ENCODE measurements around the gene ATP8A1. TPM values are rescaled to one million over a fixed set of nuclear protein-coding genes. Genes with fewer than 3 reads are reported as not detected.

Gene ATP8A1
- total RNA-seq, 1 donor from 2014 or later, result 14.0 TPM

DNA sequence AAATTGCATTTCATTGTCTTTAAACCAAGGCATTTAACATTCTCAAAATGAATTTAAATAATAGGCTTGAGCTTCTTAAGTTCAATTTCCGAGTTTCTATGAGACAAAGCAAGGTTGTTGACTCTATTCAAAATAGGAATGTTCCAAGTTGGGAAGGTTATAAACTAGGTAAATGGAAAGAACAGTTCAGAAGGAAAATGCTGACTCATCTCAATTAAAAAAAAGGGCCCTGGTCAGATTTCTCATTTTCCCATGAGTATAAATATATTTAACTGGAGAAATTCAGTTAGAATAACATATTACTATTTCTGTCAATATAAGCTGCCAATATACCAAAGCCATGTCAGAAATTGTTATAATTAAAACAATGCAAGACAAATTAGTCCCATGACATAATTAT lies 113.8 kb downstream of the ATP8A1 start:
- no peak for ATAC-seq
- no peak for DNase-seq
- intact Hi-C loops (cut with micrococcal nuclease), result no loop called here

DNA sequence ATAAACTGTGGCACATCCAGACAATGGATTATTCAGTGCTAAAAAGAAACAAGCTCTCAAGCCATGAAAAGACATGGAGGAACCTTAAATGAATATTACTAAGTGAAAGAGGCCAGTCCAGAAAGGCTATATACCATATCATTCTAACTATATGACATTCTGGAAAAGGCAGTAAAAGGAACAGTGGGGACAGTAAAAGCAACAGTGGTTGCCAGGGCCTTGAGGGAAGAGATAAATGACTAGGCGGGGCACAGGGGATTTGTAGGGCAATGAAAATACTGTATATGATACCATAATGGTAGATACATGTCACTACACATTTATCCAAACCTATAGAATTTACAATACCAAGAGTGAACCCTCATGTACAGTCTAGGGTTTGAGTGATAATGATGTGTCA lies 115.3 kb downstream of the ATP8A1 start:
- intact Hi-C loops (cut with micrococcal nuclease), result no loop called here
- no peak for ATAC-seq

DNA sequence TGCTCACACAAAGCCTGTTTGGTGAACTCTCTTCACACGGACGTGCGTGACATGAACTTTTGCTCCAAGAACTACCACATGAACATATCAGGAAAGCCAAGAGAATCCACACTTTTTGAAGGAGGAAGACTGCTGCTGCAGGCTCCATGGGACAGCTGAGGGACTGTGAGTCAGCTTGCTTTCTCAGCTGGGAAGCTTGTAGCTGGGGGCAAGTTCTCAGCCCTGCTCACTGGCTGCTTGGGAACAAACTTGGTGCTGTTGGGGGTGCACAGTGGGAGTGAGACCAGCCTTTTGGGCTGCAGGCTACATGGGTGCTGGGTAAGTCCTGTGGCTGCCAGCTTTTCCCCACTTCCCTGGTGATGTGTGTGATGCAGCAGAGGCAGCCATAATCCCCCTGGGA lies 123.9 kb downstream of the ATP8A1 start:
- ATAC-seq, result no peak
- intact Hi-C loops (cut with micrococcal nuclease), result no loop called here
- DNase-seq, result no peak

More for the DNA sequence above, 115.3 kb downstream of the ATP8A1 start:
- DNase-seq, result no peak

DNA sequence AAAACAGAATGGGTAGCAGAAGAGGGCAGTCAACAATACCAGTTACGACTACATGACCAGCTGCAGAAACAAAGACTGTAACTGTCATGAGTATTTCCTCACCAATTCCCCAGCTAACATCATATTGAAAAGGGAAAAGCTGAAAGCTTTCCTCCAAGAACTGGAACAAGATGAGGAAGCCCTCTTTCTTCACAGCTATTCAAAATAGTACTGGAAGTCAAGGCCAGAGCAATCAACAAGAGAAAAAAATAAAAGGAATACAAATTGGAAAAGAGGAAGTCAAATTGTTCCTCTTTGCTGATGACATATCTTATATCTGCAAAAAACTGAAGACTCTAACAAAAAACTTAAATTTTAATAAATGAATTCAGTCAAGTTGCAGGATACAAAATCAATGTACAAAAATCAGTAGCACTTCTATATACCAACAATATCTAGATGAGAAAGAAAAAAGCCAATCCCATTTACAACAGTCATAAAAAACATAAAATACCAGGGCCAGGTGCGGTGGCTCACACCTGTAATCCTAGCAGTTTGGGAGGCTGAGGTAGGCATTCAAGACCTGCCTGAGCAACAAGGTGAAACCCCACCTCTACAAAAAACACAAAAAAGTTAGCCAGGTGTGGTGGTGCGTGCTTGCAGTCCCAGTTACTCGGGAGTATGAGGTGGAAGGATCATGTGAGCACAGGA lies 125.4 kb downstream of the ATP8A1 start:
- DNase-seq (no peak), ATAC-seq (no peak)
- intact Hi-C loops (cut with micrococcal nuclease), result no loop called here

DNA sequence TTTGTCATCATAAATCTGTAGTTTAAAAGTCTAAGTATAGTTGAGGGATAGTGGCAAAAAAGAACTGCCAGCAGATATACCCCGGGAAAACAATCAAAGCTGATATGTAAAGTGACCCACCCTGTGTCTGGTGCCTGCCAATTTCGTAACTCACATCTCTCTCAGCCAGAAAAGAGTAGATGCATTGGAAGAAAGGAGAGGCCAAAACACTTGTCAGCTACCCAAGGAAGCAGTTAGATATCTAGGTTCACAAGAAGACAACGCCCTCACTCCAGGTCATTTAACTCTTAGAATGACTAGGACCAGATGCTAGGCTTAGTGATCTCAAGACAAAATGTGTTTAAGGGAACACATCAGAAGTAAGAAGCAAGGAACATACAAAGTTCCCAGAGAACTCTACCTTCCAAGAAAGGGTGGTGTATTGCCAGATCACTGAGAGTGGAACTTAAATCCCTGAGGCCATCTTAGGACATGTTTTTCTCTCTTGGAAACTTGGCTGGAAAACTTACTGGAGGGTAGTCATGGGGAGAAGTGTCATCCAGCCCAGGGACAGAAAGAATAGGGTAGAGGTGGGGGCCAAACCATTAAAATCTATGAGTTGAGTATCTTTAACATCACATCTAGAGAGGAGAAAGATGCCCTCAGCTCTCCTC lies 133.7 kb downstream of the ATP8A1 start:
- ATAC-seq, result peak; percentile 86
- intact Hi-C loops (cut with micrococcal nuclease), result no loop called here
- DNase-seq, result no peak

DNA sequence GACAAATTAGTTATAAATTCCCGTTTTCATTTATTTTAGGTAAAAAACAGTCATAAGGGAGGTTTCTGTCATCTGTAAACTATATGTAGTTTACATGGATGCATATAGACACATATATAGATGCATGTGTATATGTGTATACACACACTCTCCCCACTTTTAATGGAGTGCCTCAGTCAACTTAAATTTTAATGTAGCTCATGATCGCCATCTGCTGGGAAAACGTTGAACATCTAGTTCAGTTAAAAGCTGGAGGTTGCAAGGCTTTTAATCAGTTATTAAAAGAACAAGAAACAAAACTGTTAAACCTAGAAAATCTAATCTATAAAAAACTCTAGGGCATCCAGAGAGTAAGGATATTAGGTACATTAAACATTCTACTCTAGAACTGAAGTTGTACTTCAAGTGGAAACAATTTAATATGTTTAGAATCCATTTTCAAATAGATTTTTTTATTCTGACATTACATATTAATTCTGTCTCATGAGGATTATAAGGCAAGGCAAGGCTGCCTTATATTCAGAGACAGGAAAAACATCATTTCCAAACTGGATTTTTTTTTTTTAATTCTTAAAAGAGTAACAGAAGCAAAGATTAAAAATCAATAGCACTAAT lies 137.0 kb downstream of the ATP8A1 start:
- no peak for DNase-seq
- ATAC-seq, result peak; percentile 41
- intact Hi-C loops (cut with micrococcal nuclease), result loop anchor here (5.0 kb wide), 2 partner anchors 148 to 238 kb away; no protein-coding TSS in a partner anchor

DNA sequence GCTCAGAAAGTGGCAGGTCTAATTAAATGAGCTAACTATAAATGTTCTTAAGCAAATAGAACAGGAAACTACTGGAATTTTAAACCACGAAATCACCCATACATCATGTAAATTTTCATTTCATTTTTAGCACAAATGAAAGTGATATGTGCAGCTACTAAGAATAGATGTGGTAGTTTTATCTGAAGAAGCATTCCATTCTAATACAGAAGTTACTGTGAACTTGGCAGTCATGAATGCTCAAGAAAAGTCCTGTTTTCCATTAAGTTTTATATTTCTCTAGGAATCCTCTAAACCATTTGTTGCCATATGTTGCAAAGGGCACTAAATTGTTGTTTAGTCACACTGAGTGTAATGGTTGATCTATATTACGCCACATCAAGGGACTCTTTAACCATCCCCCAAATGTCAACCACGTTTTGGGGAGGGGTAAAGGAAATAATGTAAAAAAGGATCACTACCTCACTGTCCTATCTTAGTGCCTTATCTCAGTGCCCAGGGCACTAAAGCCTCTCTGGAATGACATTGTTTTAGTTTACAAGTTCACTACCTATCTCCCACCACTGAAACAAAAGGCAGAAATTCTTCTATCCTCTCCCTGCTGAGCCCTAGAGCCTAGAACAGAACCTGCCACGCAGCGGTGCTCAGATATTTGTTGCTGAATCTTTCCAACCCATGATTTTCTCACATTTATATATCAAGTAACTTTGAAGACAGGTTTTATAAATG lies 141.6 kb downstream of the ATP8A1 start:
- ATAC-seq, result no peak
- intact Hi-C loops (cut with micrococcal nuclease), result loop anchor here (5.0 kb wide), 2 partner anchors 143 to 233 kb away; no protein-coding TSS in a partner anchor

DNA sequence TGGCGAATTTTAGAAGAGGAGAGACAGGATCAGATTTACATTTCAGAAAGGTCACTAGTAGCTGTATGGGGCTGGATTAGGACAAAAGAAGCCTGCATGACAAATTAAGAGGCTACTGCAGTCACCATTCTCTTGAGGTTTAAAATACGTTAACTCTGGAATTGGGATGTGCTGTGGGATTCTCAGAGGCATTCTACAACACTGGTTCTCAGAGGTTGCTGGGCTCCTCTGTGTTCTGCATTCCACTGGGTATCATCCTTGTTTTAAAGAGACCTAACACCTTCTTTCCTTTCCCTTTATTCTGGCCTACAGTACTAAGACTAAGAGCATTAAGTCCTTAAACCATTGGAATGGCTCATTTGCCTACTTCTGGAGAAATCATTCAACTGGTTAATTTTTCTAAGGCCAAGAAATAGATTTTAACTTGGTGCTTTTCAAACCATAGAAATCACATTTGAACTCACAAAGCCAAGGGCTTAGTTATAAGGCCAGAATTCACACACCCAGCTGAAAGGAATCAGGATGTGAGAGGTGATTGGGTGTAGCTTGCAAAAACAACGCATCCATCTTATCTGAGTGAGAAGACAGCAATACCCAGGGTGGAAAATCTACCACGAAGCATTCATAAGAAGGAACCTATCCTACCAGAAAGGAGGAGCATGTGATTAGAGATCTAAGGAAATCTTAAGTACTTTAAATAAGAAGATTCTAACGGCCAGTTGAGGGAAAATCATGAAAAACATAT lies 143.0 kb downstream of the ATP8A1 start:
- DNase-seq (no peak), ATAC-seq (no peak)
- intact Hi-C loops (cut with micrococcal nuclease), result no loop called here

More for the DNA sequence above, 141.6 kb downstream of the ATP8A1 start:
- DNase-seq, result no peak

DNA sequence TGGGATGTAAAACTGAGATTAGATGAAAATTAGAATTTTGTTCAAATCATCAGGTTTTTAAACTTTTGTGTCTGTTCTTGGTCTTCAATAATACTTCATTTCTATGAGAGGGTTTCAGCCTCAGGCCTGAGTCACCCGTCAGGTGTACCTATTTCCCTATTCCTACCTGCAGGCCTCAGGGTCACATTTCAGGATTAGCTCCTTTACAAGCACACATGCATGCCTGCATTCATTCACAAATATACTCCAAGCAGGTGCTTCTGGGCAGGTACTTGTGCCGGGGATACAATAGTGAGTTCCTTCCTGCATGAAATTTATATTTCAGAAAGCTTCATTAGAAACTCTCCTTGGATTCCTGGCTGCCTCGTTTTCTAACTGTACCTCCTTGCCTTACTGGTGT lies 144.7 kb downstream of the ATP8A1 start:
- DNase-seq (no peak), ATAC-seq (no peak)
- intact Hi-C loops (cut with micrococcal nuclease), result no loop called here

DNA sequence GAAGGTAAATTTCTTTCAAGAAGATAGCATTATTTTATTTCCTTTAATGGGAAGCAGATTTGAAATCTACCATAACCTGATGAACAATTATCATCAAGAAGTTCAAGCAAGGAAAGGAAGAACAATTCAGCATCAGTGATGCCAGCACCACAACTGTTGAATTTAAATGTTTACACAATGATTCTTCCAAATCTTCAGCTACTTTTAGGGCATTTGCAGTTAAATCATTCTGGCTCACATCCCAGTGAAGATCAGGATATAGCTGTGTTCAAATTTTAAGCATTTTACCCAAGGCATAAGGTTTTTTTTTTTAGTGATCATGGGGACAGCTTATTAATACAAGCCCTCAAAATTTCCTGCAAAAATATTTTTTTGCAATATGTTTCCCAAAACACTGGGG lies 146.7 kb downstream of the ATP8A1 start:
- DNase-seq (no peak), ATAC-seq (no peak)
- intact Hi-C loops (cut with micrococcal nuclease), result no loop called here

DNA sequence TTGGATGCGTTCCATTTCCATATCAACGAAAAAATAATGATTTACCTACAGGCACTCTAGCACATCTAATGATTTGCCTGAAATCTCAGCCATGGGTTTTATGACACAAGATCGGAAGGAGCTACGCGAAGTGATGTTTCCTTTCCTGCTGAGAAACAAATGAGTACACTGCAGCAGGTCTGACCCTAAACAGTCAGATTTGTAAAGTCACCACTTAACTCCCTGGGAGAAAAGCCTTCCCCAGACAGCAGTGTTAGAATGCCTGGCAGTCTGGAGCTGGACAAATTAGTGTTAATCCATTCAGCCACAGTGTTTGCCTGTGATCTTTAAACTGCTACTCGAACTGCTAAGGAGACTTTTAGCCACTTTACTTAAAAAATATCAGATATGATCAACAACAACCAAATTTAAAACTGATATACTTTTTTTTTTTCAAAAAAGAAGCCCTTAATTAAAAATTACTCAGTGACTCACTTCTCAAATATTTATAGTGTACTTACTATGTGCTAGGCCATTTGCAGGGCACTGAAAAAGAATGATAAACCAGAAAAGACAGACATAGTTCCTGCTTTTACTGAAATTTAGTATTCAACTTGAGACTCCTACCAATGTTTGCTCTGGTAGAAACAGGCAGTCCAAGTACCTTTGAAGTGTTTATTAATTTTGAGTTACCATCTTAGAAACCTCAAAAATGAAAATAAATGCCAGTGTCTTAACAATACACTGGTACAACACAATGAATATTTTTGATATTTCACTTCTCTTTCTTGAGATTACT lies 155.1 kb downstream of the ATP8A1 start:
- intact Hi-C loops (cut with micrococcal nuclease), result no loop called here
- DNase-seq, result no peak
- no peak for ATAC-seq

DNA sequence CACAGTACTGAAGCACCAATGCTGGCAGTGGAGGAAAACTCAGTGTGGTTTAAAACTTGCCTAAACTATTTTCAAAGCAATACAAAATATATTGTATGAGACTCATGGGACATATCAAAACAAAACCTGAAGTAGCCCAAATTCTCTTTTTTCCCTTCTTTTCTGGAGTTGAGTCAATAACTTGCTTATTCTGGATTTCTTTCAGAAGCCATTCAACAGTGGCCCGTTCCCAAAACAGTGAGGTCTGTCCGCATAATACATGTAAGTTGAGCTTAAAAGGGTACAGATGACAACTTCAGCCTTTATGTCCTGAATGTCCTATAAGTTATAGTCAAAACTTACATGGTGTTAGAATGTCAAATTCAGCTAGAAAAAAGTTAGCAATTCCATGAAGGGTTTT lies 158.9 kb downstream of the ATP8A1 start:
- intact Hi-C loops (cut with micrococcal nuclease), result no loop called here
- ATAC-seq (no peak), DNase-seq (no peak)

DNA sequence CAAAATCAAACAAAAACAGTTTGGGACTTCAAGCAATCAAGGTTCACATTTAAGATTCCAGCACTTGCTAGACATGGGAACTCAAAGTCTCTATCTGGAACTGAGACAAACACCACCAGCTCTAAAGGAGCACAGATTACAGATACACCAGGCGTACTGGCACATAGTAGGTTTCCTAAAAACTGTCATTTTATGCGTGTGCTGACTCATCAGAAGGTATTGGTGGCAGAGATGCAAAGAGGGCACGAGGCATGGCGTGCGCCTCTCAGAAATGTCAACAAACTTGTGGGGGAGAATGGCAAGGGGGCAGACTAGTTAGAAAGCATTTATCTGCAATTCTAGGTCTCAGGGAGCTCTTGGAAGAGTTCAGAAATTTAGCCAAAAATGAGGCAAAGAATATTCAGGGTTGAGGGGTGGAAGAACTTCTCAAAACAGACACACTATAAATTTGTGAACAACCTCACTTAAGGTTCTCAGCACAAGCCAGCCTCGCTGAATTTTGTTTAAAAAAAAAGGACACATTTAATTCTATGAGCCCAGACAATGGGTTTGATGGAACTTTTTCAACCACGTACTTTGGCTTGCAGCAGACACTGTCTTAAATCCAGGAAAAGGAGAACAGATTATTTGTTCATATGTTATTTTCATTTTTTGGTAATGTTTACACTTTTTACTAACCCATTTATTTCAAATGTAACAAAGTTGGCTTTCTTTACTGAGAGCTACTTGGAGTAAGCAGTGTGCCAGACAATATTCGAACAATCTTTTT lies 159.6 kb downstream of the ATP8A1 start:
- ATAC-seq, result no peak
- no peak for DNase-seq
- intact Hi-C loops (cut with micrococcal nuclease), result no loop called here

DNA sequence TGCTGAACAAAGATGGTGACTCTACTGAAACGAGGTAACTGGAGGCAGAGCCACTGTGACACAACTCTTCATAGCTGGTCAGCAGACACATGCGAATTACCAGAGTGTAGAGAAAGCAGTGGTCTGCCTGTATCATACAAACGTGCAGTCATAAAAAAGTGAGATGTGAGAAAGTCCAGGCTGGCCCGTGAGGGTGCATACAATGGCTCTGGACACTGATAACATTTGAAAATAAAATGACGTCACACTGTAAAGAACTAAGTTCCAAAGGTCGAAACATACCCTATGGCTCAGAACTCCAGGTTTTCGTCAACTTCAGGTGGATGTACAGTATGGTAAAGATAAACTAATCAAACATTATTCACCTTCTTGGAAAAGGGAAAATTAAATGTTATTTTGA lies 163.9 kb downstream of the ATP8A1 start:
- ATAC-seq (no peak), DNase-seq (no peak)
- intact Hi-C loops (cut with micrococcal nuclease), result no loop called here

DNA sequence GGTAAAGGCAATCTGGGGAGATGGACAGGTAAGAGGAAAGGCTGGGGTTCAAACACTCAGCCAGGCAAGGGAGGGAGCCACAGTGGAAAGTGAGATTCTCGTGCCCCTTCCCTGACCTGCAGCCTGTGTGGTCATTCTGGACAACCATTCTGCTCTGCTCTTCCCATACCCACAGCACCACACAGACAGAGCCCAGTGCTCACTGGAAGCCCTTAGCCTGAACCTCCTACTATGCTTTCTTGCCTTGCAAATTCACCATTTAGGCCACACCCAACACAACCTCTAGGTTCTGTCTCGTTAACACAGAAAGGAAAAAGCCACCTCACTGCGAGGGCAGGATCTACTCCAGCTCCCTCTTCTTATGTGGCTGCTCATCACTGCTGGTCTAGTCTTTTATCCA lies 166.9 kb downstream of the ATP8A1 start:
- DNase-seq (no peak), ATAC-seq (no peak)
- intact Hi-C loops (cut with micrococcal nuclease), result no loop called here

DNA sequence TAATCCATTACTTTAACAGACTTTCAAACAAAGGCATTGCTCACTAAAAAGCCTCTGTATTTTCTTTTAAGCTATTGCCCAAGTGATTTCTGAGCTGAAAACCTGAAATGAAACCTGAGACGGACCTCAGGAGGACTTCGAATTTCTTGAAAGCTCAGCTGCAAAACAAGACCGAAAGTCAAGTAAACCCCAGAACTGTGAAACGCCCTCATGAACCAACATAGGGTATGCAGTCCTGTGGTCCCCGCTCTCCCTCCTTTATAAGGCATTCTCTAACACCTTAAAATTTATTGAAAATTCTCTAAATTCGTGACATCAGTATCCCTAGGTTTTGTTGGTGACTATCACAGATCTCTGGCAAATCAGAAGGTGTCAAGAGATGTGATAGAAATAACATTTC lies 167.8 kb downstream of the ATP8A1 start:
- no peak for ATAC-seq
- no peak for DNase-seq
- intact Hi-C loops (cut with micrococcal nuclease), result no loop called here

DNA sequence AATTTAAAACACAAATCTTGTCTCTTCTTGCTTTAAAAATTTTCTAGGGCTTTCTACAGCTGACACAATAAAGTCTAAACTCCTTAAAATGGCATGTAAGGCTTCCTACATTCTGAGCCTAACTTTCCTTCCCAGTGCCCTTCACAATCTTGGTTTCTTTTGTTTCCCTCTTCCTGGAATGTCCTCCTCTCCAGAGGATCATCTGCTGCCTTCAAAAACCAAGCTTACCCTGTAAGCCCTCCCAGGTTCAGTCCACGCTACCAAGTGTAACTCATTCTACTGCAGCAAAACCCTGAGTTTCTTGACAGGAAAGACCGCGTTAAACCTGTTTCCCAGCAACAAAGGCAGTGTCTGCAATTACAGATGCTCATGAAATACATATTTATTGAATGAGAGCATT lies 168.4 kb downstream of the ATP8A1 start:
- intact Hi-C loops (cut with micrococcal nuclease), result no loop called here
- DNase-seq (no peak), ATAC-seq (no peak)

DNA sequence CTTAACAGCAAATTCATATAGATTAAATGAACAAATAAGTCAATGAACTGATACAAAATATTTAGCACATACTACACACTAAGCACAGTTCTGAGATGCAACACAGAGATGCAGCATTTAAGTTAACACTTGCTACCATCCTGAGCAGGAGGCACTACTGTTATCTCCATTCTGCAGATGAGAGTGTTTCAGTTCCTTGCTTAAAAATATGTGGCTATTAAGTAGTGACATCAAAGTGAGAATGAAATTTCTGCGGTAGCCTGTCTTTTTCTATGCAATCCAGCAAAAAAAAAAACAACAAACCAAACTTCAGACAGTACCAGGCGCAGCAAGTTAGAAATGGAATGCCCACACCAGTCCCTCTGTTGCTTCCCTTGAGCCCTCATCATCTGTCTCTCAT lies 168.8 kb downstream of the ATP8A1 start:
- ATAC-seq, result no peak
- intact Hi-C loops (cut with micrococcal nuclease), result no loop called here

More for the DNA sequence above, 168.8 kb downstream of the ATP8A1 start:
- no peak for DNase-seq
